IMR-90 (cell line): ENCODE results near the gene PLCD1. TPM values are rescaled to one million over a fixed set of nuclear protein-coding genes. Genes with fewer than 3 reads are reported as not detected.

Experiments used
- ATAC-seq: fragments of 200-7000 bp; cut with Tn5 transposase; 2 replicates; pipeline ENCODE4 v1.9.1; 2020; ENCODE audit warnings: low read depth, mild to moderate bottlenecking, moderate library complexity
- BruUV-seq: library from RNA; stranded (reverse); fragments of 400-500 nt; replicated peaks from 2 replicates; lab custom pipeline; 2021; lab: Mats Ljungman, UMichigan
- CTCF ChIA-PET: fragments of 300-600 bp; formaldehyde crosslinking; extraction: SDS; loops from one replicate; lab custom pipeline; 2021; ENCODE audit warnings: antibody characterized with exemption; lab: Yijun Ruan, JAX
- POLR2A ChIA-PET: fragments of 300-600 bp; sonication (Branson Sonifier 250); formaldehyde crosslinking; loops from one replicate; lab custom pipeline; 2022; ENCODE audit warnings: antibody characterized with exemption; ENCODE audit not compliant: unreplicated experiment; lab: Charles Lee
- DNase-seq: peaks from one replicate; pipeline ENCODE4 v3.0.0; 2013
- H2AFZ ChIP-seq: replicated peaks from 2 replicates; pipeline ENCODE3; 2013; ENCODE audit warnings: low read length, mild to moderate bottlenecking; ENCODE audit not compliant: poor library complexity
- H2AK5ac ChIP-seq: 2 replicates; pipeline ENCODE4 v1.6.1; 2013; ENCODE audit warnings: low read depth, low read length, inconsistent platforms
- H2AK9ac ChIP-seq: replicated peaks from 2 replicates; pipeline ENCODE3; 2013; ENCODE audit warnings: mild to moderate bottlenecking, low read depth, low read length, moderate library complexity; ENCODE audit not compliant: poor library complexity
- H2BK120ac ChIP-seq: 2 replicates; pipeline ENCODE4 v1.6.1; 2013; ENCODE audit warnings: low read depth, low read length, inconsistent platforms
- H2BK15ac ChIP-seq: 3 replicates; pipeline ENCODE4 v1.6.1; 2013; ENCODE audit warnings: low read depth, low read length, inconsistent platforms
- H2BK20ac ChIP-seq: 2 replicates; pipeline ENCODE4 v1.6.1; 2013; ENCODE audit warnings: low read depth, mild to moderate bottlenecking, inconsistent platforms, low read length, moderate library complexity
- H2BK5ac ChIP-seq: 2 replicates; pipeline ENCODE4 v1.6.1; 2013; ENCODE audit warnings: mild to moderate bottlenecking, low read depth, low read length, inconsistent platforms; ENCODE audit not compliant: poor library complexity, severe bottlenecking
- H3K14ac ChIP-seq: replicated peaks from 2 replicates; pipeline ENCODE4 v1.6.1; 2013; ENCODE audit warnings: low read depth, low read length, inconsistent platforms
- H3K18ac ChIP-seq: 2 replicates; pipeline ENCODE4 v1.6.1; 2013; ENCODE audit warnings: low read depth, low read length, control low read depth
- H3K23ac ChIP-seq: 2 replicates; pipeline ENCODE4 v1.6.1; 2013; ENCODE audit warnings: low read depth, low read length, inconsistent platforms
- H3K27ac ChIP-seq: 2 replicates; pipeline ENCODE4 v1.5.1; 2013; ENCODE audit warnings: mild to moderate bottlenecking, control low read depth, low read length; ENCODE audit not compliant: insufficient read depth
- H3K27me3 ChIP-seq: 2 replicates; pipeline ENCODE4 v1.6.1; 2013; ENCODE audit warnings: low read length; ENCODE audit not compliant: control insufficient read depth, insufficient read depth
- H3K36me3 ChIP-seq: 2 replicates; pipeline ENCODE4 v1.6.1; 2013; ENCODE audit warnings: low read length, mixed read lengths; ENCODE audit not compliant: control insufficient read depth, insufficient read depth
- H3K4ac ChIP-seq: 2 replicates; pipeline ENCODE4 v1.6.1; 2013; ENCODE audit warnings: low read depth, low read length, inconsistent platforms
- H3K4me1 ChIP-seq: 2 replicates; pipeline ENCODE4 v1.6.1; 2013; ENCODE audit warnings: low read length, mixed read lengths; ENCODE audit not compliant: control insufficient read depth, insufficient read depth
- H3K4me2 ChIP-seq: 2 replicates; pipeline ENCODE4 v1.6.1; 2013; ENCODE audit warnings: low read depth, mild to moderate bottlenecking, control low read depth, low read length, moderate library complexity
- H3K4me3 ChIP-seq: 2 replicates; pipeline ENCODE4 v1.5.1; 2013; ENCODE audit warnings: low read depth, mild to moderate bottlenecking, control low read depth, low read length, moderate library complexity; ENCODE audit not compliant: insufficient read depth
- H3K56ac ChIP-seq: 2 replicates; pipeline ENCODE4 v1.6.1; 2013; ENCODE audit warnings: low read length, inconsistent platforms; ENCODE audit not compliant: insufficient read depth; ENCODE audit errors: extremely low read depth
- H3K79me1 ChIP-seq, 2 experiments: 2 replicates each; pipeline ENCODE4 v1.6.1; 2013; ENCODE audit warnings: low read length in 2 of 2, inconsistent platforms in 1 of 2, low read depth in 1 of 2
- H3K9ac ChIP-seq: 2 replicates; pipeline ENCODE4 v1.6.1; 2013; ENCODE audit warnings: low read depth, low read length, control low read depth
- H3K9me1 ChIP-seq: 2 replicates; pipeline ENCODE4 v1.6.1; 2013; ENCODE audit warnings: low read length, inconsistent platforms; ENCODE audit not compliant: insufficient read depth
- H3K9me3 ChIP-seq: 2 replicates; pipeline ENCODE4 v1.6.1; 2013; ENCODE audit warnings: low read length; ENCODE audit not compliant: control insufficient read depth, insufficient read depth
- H4K20me1 ChIP-seq: 2 replicates; pipeline ENCODE4 v1.6.1; 2013; ENCODE audit warnings: low read length, inconsistent platforms; ENCODE audit not compliant: insufficient read depth
- H4K5ac ChIP-seq: 2 replicates; pipeline ENCODE4 v1.6.1; 2013; ENCODE audit warnings: mild to moderate bottlenecking, low read depth, low read length, control low read depth
- H4K8ac ChIP-seq, 2 experiments: 2 replicates each; pipeline ENCODE4 v1.6.1; 2013; ENCODE audit warnings: low read depth in 2 of 2, low read length in 2 of 2, control low read depth in 1 of 2, inconsistent platforms in 1 of 2
- H4K91ac ChIP-seq: 2 replicates; pipeline ENCODE4 v1.6.1; 2013; ENCODE audit warnings: low read depth, low read length, inconsistent platforms; ENCODE audit not compliant: insufficient read depth
- BHLHE40 ChIP-seq: fragments of 150-350 bp; IDR thresholded peaks from 2 replicates; pipeline ENCODE4 v1.6.1; 2016; ENCODE audit warnings: mild to moderate bottlenecking, low read depth, low read length
- CEBPB ChIP-seq: IDR thresholded peaks from 2 replicates; pipeline ENCODE4 v1.6.1; 2012; ENCODE audit warnings: low read depth, low read length, improper control_type of control experiment
- CHD1 ChIP-seq: IDR thresholded peaks from 2 replicates; pipeline ENCODE4 v1.6.1; 2012; ENCODE audit warnings: low read depth, low read length, improper control_type of control experiment
- CTCF ChIP-seq: conservative IDR thresholded peaks from 2 replicates; pipeline ENCODE4 v1.5.1; 2012; ENCODE audit warnings: mild to moderate bottlenecking, low read depth, low read length, improper control_type of control experiment
- FOS ChIP-seq: fragments of 150-350 bp; IDR thresholded peaks from 2 replicates; pipeline ENCODE4 v1.6.1; 2016; ENCODE audit warnings: low read depth, low read length
- MXI1 ChIP-seq: IDR thresholded peaks from 2 replicates; pipeline ENCODE4 v1.6.1; 2012; ENCODE audit warnings: low read depth, mild to moderate bottlenecking, low read length, moderate library complexity, borderline replicate concordance
- POLR2A ChIP-seq: IDR thresholded peaks from 2 replicates; pipeline ENCODE4 v1.6.1; 2012; ENCODE audit warnings: mild to moderate bottlenecking, low read depth, low read length
- RAD21 ChIP-seq: IDR thresholded peaks from 2 replicates; pipeline ENCODE4 v1.6.1; 2012; ENCODE audit warnings: low read length, improper control_type of control experiment
- WGBS, 2 experiments: methylation state at CpG; one replicate each; pipeline versions ENCODE4 v1.1.5 to v1.1.7; 2013; ENCODE audit warnings: missing lambda C conversion rate in 2 of 2; ENCODE audit not compliant: insufficient read length in 1 of 2; ENCODE audit errors: extremely low coverage in 2 of 2; 5-methylcytosine and 5-hydroxymethylcytosine counted together
- dilution Hi-C: fragments of 300-500 bp; cut with HindIII; formaldehyde crosslinking; loops from one replicate; pipeline ENCODE4 v1.14.3; 2018; ENCODE audit warnings: low sequenced_read_pairs; ENCODE audit not compliant: unreplicated experiment
- in situ Hi-C: fragments of 300-500 bp; cut with MboI; formaldehyde crosslinking; loops from 3 replicates; pipeline ENCODE4 v1.14.3; 2019; ENCODE audit warnings: low sequenced_read_pairs, inconsistent platforms, mixed read lengths
- intact Hi-C: fragments of 100-400 bp; cut with micrococcal nuclease; formaldehyde crosslinking; loops from 2 replicates; pipeline ENCODE4 v1.10.0; 2022
- polyA plus RNA-seq, 3 experiments: library from polyadenylated mRNA; depleted of rRNA; stranded (reverse); fragments of >200 nt; gene quantifications; 2 replicates each; pipeline ENCODE4 v1.2.3, GENCODE V29; 2012; ENCODE audit warnings: low replicate concordance in 1 of 3
- total RNA-seq: library from RNA; depleted of rRNA; stranded (reverse); fragments of >200 nt; gene quantifications from 2 replicates; pipeline ENCODE4 v1.2.3, GENCODE V29; 2012

The PLCD1 gene
- total and polyA plus RNA-seq, 2 of the 4 experiments (the other 2 are of a cell fraction), result 14.9 to 16.3 TPM

GRCh38 chr3:37967260-37967881, 62.1 kb downstream of the PLCD1 start (continued):
- no peak for TF ChIP-seq CEBPB

- Histone ChIP-seq H2AFZ (no peak overlapping the region), H3K36me3 (peaks cover 12% of the 10 kb centered on the region; the same call in 1 of the 2 replicates), H3K9me1 (peaks cover 5% of the 10 kb centered on the region), H3K56ac (no peak overlapping the region), H3K23ac (no peak overlapping the region), H3K9me3 (no peaks in the 10 kb centered on the region), H3K79me1 (peaks cover 4 to 9% of the 10 kb centered on the region in 2 experiments; a peak in 2 of 4 replicates), H3K4me1 (peaks cover 4% of the 10 kb centered on the region; the same call in 1 of the 2 replicates), H2AK5ac (no peak overlapping the region), H2BK5ac (no peak overlapping the region), H3K27ac (no peak overlapping the region), H2BK15ac (no peak overlapping the region), H3K18ac (no peak overlapping the region), H4K8ac (no peak overlapping the region), H3K14ac (no peak overlapping the region), H3K4me2 (no peak overlapping the region), H4K91ac (no peak overlapping the region), H3K4ac (no peak overlapping the region), H4K20me1 (peaks cover 6% of the 10 kb centered on the region; the same call in 1 of the 2 replicates), H3K9ac (no peak overlapping the region), H2BK20ac (no peak overlapping the region), H4K5ac (no peak overlapping the region), H2AK9ac (no peak overlapping the region), H2BK120ac (no peak overlapping the region), H3K27me3 (no peaks in the 10 kb centered on the region), H3K4me3 (no peak overlapping the region)
- dilution Hi-C loops, result no loop called here
- DNase-seq (no peak), ATAC-seq (no peak)
- CTCF ChIA-PET, result interaction anchor here (0.7 kb wide), 1 partner anchor 110 kb away, joined by 3 read pairs; no protein-coding TSS in a partner anchor
- in situ Hi-C loops, result loop anchor here (5.0 kb wide), 1 partner anchor 107 kb away; no protein-coding TSS in a partner anchor
- TF ChIP-seq POLR2A, result no peak
- TF ChIP-seq BHLHE40, result no peak
- TF ChIP-seq RAD21, result no peak
- no peak for TF ChIP-seq CEBPB
- TF ChIP-seq CTCF, result no peak
- no peak for TF ChIP-seq MXI1
- no peak for TF ChIP-seq FOS
- no peak for TF ChIP-seq CHD1
- BruUV-seq, result no TSS peak
- WGBS, 2 experiments, result no CpG with 5 or more reads among the region's 1 CpG
- intact Hi-C loops, result no loop called here
- POLR2A ChIA-PET, result no interaction called here
Observed at GRCh38 chr3:37964716-37965115, 64.7 kb downstream of the PLCD1 start.
